ENCODE results near the gene CDKL5. TPM values are rescaled to one million over a fixed set of nuclear protein-coding genes. Genes with fewer than 3 reads are reported as not detected.

CDKL5 gene
- total and polyA plus RNA-seq, 12 donors = 1.1 to 12.6 (median 10.0) TPM

GRCh38 chrX:18542131-18542530 lies 116.7 kb downstream of the CDKL5 start:
- no peak overlapping the region for H3K4me3 ChIP-seq
- H3K4me1 ChIP-seq = peaks cover 0 to 5% (median 0%) of the 10 kb centered on the region in 9 donors
- H3K27ac ChIP-seq = no peak overlapping the region
- H3K27me3 ChIP-seq = peaks cover 0 to 3% (median 0%) of the 10 kb centered on the region in 7 donors
- no peak for ATAC-seq
- no peak for DNase-seq
- intact Hi-C loops (cut with DNase I) = no loop called here
- no peak for TF ChIP-seq CTCF (IDR thresholded peaks at IDR 0.05)
- peaks cover 0 to 5% (median 0%) of the 10 kb centered on the region in 11 donors for H3K9me3 ChIP-seq
- H3K36me3 ChIP-seq = no peaks in the 10 kb centered on the region
- WGBS, 2 donors = 78 to 84% methylated on average over 3 of the region's 3 CpGs

- Histone ChIP-seq H3K4me1 (no peaks in the 10 kb centered on the region), H3K9me3 (peaks cover 0 to 5% (median 0%) of the 10 kb centered on the region in 11 donors), H3K27ac (no peak overlapping the region), H3K27me3 (peaks cover 0 to 3% (median 0%) of the 10 kb centered on the region in 7 donors), H3K4me3 (no peak overlapping the region), H3K36me3 (no peaks in the 10 kb centered on the region)
- ATAC-seq = no peak
- no peak for DNase-seq
- no peak for TF ChIP-seq CTCF (IDR thresholded peaks at IDR 0.05)
- intact Hi-C loops (cut with DNase I) = no loop called here
- 82 to 88% methylated on average over 6 of the region's 6 CpGs for WGBS, 2 donors
These were observed 117.5 kb downstream of the CDKL5 start for GRCh38 chrX:18542905-18543304.

- peaks cover 0 to 5% (median 0%) of the 10 kb centered on the region in 11 donors for H3K9me3 ChIP-seq
- no peak for TF ChIP-seq CTCF (IDR thresholded peaks at IDR 0.05)
- ATAC-seq (no peak), DNase-seq (no peak)
- no peaks in the 10 kb centered on the region for H3K4me1 ChIP-seq
- 95 to 100% methylated on average over 1 of the region's 1 CpG for WGBS, 2 donors
- intact Hi-C loops (cut with DNase I) = no loop called here
- no peaks in the 10 kb centered on the region for H3K36me3 ChIP-seq
- H3K4me3 ChIP-seq = no peak overlapping the region
- H3K27ac ChIP-seq = no peak overlapping the region
- peaks cover 0 to 3% (median 0%) of the 10 kb centered on the region in 7 donors for H3K27me3 ChIP-seq
These were observed 118.3 kb downstream of the CDKL5 start for GRCh38 chrX:18543738-18544137.

GRCh38 chrX:18545771-18546170 lies 120.4 kb downstream of the CDKL5 start:
- H3K27me3 ChIP-seq = peaks cover 0 to 3% (median 0%) of the 10 kb centered on the region in 7 donors
- no peaks in the 10 kb centered on the region for H3K36me3 ChIP-seq
- ATAC-seq = no peak
- H3K27ac ChIP-seq = no peak overlapping the region
- no peak for TF ChIP-seq CTCF (IDR thresholded peaks at IDR 0.05)
- intact Hi-C loops (cut with DNase I) = no loop called here
- H3K4me1 ChIP-seq = no peaks in the 10 kb centered on the region
- H3K4me3 ChIP-seq = no peak overlapping the region
- WGBS, 2 donors = 97 to 98% methylated on average over 2 of the region's 2 CpGs
- no peak for DNase-seq
- H3K9me3 ChIP-seq = no peaks in the 10 kb centered on the region

All from heart right ventricle (tissue), 16 donors.